SK-N-SH treated with all-trans-retinoic acid at 6 μM for 48 hours (cell line): ENCODE results near the gene RPAP3.

ENCODE experiments used
- ATAC-seq: fragments of 200-7000 bp; cut with Tn5 transposase; 3 replicates; pipeline ENCODE4 v1.9.1; 2020; ENCODE audit warnings: mild to moderate bottlenecking, moderate library complexity
- ARNTL ChIP-seq: fragments of 450-650 bp; formaldehyde crosslinking; IDR thresholded peaks from 2 replicates; pipeline ENCODE4 v1.5.0; 2020; ENCODE audit warnings: low read depth, mild to moderate bottlenecking, moderate library complexity, borderline replicate concordance
- CREB5 ChIP-seq: fragments of 250-450 bp; sonication (Bioruptor Pico); IDR thresholded peaks from 2 replicates; pipeline ENCODE4 v1.5.1; 2020; ENCODE audit warnings: low read depth, mild to moderate bottlenecking, moderate library complexity
- CSDC2 ChIP-seq: fragments of 250-450 bp; sonication (Bioruptor Pico); IDR thresholded peaks from 2 replicates; pipeline ENCODE4 v1.5.0; 2020; ENCODE audit warnings: mild to moderate bottlenecking, moderate library complexity
- CSRNP3 ChIP-seq: fragments of 250-450 bp; sonication (Bioruptor Pico); IDR thresholded peaks from 2 replicates; pipeline ENCODE4 v1.5.1; 2021; ENCODE audit warnings: mild to moderate bottlenecking, moderate library complexity
- ESRRG ChIP-seq: fragments of 250-450 bp; sonication (Bioruptor Pico); IDR thresholded peaks from 2 replicates; pipeline ENCODE4 v1.6.1; 2021; ENCODE audit warnings: mild to moderate bottlenecking
- GLIS3 ChIP-seq: fragments of 250-450 bp; sonication (Bioruptor Pico); IDR thresholded peaks from 2 replicates; pipeline ENCODE4 v1.5.0; 2020; ENCODE audit warnings: mild to moderate bottlenecking, moderate library complexity
- ISL1 ChIP-seq: fragments of 250-450 bp; sonication (Bioruptor Pico); IDR thresholded peaks from 2 replicates; pipeline ENCODE4 v2.1.2; 2022; ENCODE audit warnings: mild to moderate bottlenecking, moderate library complexity
- OSR1 ChIP-seq: fragments of 250-450 bp; sonication (Bioruptor Pico); IDR thresholded peaks from 2 replicates; pipeline ENCODE4 v1.8.0; 2022; ENCODE audit warnings: moderate library complexity, mild to moderate bottlenecking, inconsistent platforms
- PATZ1 ChIP-seq: fragments of 250-450 bp; sonication (Bioruptor Pico); IDR thresholded peaks from 2 replicates; pipeline ENCODE4 v1.8.0; 2020; ENCODE audit warnings: mild to moderate bottlenecking, moderate library complexity, borderline replicate concordance
- POU6F1 ChIP-seq: fragments of 250-450 bp; sonication (Bioruptor Pico); IDR thresholded peaks from 2 replicates; pipeline ENCODE4 v1.8.0; 2021; ENCODE audit warnings: low read depth, mild to moderate bottlenecking, moderate library complexity, borderline replicate concordance
- PPARA ChIP-seq: fragments of 250-450 bp; sonication (Bioruptor Pico); IDR thresholded peaks from 2 replicates; pipeline ENCODE4 v1.5.0; 2020; ENCODE audit warnings: mild to moderate bottlenecking, borderline replicate concordance
- RARB ChIP-seq: fragments of 250-450 bp; sonication (Bioruptor Pico); IDR thresholded peaks from 2 replicates; pipeline ENCODE4 v1.8.0; 2021; ENCODE audit warnings: mild to moderate bottlenecking, moderate library complexity
- TCF4 ChIP-seq: fragments of 250-450 bp; sonication (Bioruptor Pico); IDR thresholded peaks from 2 replicates; pipeline ENCODE4 v1.8.0; 2021; ENCODE audit warnings: mild to moderate bottlenecking, moderate library complexity, borderline replicate concordance
- TOX ChIP-seq: fragments of 250-450 bp; sonication (Bioruptor Pico); IDR thresholded peaks from 2 replicates; pipeline ENCODE4 v1.8.0; 2021; ENCODE audit warnings: mild to moderate bottlenecking, moderate library complexity, borderline replicate concordance
- TSHZ2 ChIP-seq: fragments of 250-450 bp; sonication (Bioruptor Pico); IDR thresholded peaks from 2 replicates; pipeline ENCODE4 v1.5.0; 2020; ENCODE audit warnings: mild to moderate bottlenecking, moderate library complexity
- ZFP3 ChIP-seq: fragments of 250-450 bp; sonication (Bioruptor Pico); IDR thresholded peaks from 2 replicates; pipeline ENCODE4 v1.5.0; 2020; ENCODE audit warnings: mild to moderate bottlenecking, moderate library complexity
- ZFP30 ChIP-seq: fragments of 450-650 bp; formaldehyde crosslinking; IDR thresholded peaks from 2 replicates; pipeline ENCODE4 v1.5.0; 2022; ENCODE audit warnings: mild to moderate bottlenecking, moderate library complexity
- ZNF565 ChIP-seq: fragments of 450-650 bp; formaldehyde crosslinking; conservative IDR thresholded peaks from 2 replicates; pipeline ENCODE4 v1.5.0; 2020; ENCODE audit warnings: low read depth, mild to moderate bottlenecking, moderate library complexity
- ZNF70 ChIP-seq: fragments of 450-650 bp; formaldehyde crosslinking; IDR thresholded peaks from 2 replicates; pipeline ENCODE4 v1.5.0; 2020; ENCODE audit warnings: mild to moderate bottlenecking, moderate library complexity
- ZNF8 ChIP-seq: fragments of 450-650 bp; formaldehyde crosslinking; IDR thresholded peaks from 2 replicates; pipeline ENCODE4 v1.5.0; 2020; ENCODE audit warnings: mild to moderate bottlenecking, moderate library complexity

RPAP3 gene

GRCh38 chr12:47732504-47732903 lies 26.7 kb upstream of the RPAP3 start:
- ATAC-seq = no peak

GRCh38 chr12:47731723-47732122 lies 25.9 kb upstream of the RPAP3 start:
- no peak for ATAC-seq
- TF ChIP-seq RARB (CRISPR knock-in tag) (no peak), PATZ1 (CRISPR knock-in tag) (no peak), ISL1 (no peak)
- TF ChIP-seq, all 23 proteins: peak for 0

More at GRCh38 chr12:47732504-47732903, 26.7 kb upstream of the RPAP3 start:
- no peak for TF ChIP-seq ARNTL (CRISPR knock-in tag)
- TF ChIP-seq OSR1 (CRISPR knock-in tag) = no peak
- TF ChIP-seq ZFP30 = no peak
- TF ChIP-seq CSDC2 (CRISPR knock-in tag) = no peak
- TF ChIP-seq ZNF565 (CRISPR knock-in tag) = no peak
- no peak for TF ChIP-seq ZFP3 (CRISPR knock-in tag)
- no peak for TF ChIP-seq ZNF70 (CRISPR knock-in tag)
- no peak for TF ChIP-seq CREB5
- TF ChIP-seq PPARA (CRISPR knock-in tag) = no peak
- TF ChIP-seq TCF4 (CRISPR knock-in tag) = no peak
- no peak for TF ChIP-seq TSHZ2 (CRISPR knock-in tag)
- TF ChIP-seq ESRRG (CRISPR knock-in tag) = no peak
- no peak for TF ChIP-seq CSRNP3 (CRISPR knock-in tag)
- TF ChIP-seq, all 23 proteins: peak for 0

- no peak for ATAC-seq
Observed at GRCh38 chr12:47730341-47730744, 24.5 kb upstream of the RPAP3 start.

More at GRCh38 chr12:47730341-47730744, 24.5 kb upstream of the RPAP3 start:
- TF ChIP-seq TOX (CRISPR knock-in tag) (no peak), POU6F1 (no peak), RARB (CRISPR knock-in tag) (no peak), ZNF8 (CRISPR knock-in tag) (no peak), PATZ1 (CRISPR knock-in tag) (no peak), ISL1 (no peak), ZFP3 (CRISPR knock-in tag) (no peak), GLIS3 (CRISPR knock-in tag) (no peak), TSHZ2 (CRISPR knock-in tag) (no peak), ESRRG (CRISPR knock-in tag) (no peak), PPARA (CRISPR knock-in tag) (no peak), ARNTL (CRISPR knock-in tag) (no peak), ZNF70 (CRISPR knock-in tag) (no peak)
- TF ChIP-seq, all 23 proteins: peak for 0
